G401.6 (cell line): ENCODE results near the gene PTPA.
"Not testable (repeated sequence)": the region's sequence is repeated elsewhere in the genome, so short reads cannot be mapped to it uniquely, and the experiment has no call there.

Source experiments
- FAIRE-seq: peaks from 2 replicates; lab custom pipeline; 2012; peaks lifted over from hg19 to GRCh38; lab: Jason Lieb, UNC

The PTPA gene

DNA sequence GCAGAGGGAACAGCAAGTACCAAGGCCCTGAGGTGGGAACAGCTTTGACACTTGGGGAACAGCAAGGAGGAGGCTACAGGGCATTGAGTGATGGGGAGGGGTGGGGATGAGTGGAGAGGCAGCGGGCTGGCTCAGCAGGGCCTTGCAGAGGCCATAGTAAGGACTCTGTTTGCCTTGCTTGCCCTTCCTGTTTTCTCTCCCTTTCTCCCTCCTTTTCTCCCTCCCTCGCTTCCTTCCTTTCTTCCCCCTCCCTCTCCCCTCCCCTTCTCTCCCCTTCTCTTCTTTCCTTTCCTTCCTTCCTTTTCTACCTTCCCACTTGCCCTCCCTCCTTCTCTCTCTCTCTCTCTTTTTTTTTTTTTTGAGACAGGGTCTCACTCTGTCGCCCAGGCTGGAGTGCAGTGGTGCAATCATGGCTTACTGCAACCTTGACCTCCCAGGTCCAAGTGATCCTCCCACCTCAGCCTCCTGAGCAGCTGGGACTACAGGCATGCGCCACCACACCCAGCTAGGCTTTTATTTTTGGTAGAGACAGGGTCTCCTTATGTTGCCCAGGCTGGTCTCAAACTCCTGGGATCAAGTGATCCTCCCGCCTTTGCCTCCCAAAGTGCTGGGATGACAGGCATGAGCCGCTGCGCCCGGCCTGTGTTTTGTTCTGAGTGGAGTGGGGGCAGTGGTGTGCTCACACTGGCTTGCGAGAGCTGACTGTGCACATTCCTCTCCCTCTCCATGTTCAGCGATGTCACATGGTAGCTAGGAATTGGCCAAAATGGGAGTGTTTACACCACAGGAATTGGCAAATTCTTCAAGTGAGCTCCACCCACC is 49.7 kb downstream of the PTPA start:
- FAIRE-seq, result no peak

DNA sequence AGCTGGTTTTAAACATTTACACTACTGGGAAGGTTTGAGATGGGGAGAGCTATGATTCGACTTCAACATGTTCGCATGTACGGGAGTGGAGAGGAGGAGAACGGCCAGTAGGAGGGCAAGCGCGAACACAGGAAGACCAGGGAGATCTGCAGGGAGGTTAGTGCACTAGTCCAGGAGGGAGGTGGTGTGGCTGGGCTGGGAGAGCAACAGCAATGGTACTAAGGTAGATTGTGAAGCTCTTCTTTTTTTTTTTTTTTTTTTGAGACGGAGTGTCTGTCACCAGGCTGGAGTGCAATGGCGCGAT is 50.3 kb downstream of the PTPA start:
- FAIRE-seq, result no peak

DNA sequence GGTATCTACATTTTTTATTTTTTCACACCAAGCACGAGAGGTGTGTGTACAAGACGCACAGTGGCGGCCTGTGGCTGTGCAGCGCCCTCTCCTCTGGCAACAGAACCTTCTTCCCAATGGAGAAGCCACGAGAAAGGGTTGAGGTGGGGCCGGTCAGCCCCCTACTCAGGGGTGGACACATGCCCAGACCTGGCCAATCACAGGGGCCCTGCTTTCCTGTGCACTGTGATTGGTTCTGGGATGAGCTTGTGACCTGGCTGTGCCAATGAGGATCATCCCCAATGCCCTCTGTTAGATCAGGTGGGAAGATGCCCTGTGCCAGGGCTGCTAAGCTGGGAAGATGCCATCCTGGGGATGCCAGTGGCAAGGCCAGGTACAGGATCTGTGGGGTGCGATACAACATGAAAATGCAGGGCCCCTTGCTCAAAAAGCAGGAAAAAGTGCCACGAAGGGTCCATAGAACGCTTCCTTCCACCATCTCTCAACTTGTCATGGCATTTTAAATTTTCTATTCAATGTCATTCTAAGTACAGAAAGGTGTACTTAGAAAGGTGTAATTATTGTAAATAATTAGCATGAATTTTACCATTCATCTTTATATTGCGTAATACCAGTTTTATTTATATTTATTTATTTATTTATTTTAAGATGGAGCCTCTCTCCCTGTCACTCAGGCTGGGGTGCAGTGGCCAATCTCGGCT is 51.4 kb downstream of the PTPA start:
- FAIRE-seq, result no peak

DNA sequence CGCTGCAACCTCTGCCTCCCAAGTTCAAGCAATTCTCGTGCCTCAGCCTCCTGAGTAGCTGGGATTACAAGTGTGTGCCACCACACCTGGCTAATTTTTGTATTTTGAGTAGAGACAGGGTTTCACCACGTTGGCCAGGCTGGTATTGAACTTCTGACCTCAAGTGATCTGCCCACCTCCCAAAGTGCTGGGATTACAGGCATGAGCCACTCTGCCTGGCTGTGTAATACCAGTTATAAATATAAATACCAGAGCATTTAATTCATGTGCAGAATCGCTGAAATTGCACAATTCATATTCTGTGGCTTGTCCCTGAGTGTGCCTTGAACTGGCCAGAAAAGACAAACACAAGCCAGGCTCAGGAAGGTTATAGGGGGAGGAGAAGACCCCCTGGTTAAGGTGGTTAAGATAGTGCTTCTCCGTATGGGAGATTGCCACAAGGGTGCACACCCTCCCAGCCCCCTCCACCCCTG is 52.0 kb downstream of the PTPA start:
- not testable (repeated sequence) for FAIRE-seq

DNA sequence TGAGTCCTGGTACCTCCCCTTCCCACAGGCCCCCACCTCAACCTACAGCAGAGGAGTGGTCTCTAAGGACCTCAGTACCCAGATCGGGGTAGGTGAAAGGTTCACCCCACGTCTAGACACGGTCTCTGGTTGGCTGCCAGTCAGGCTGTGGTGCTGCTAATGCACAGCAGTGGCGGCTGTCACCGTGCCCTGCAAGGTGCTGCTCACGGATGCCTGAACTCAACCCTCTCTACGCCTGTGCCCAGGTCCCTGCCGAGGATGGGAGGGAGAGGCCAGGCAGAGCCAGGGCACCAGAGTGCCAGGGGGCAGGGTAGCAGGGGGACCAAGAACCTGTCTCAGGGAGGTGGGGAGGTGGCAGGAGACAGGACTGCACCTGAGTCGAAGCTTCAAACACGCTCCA is 52.5 kb downstream of the PTPA start:
- FAIRE-seq, result no peak

DNA sequence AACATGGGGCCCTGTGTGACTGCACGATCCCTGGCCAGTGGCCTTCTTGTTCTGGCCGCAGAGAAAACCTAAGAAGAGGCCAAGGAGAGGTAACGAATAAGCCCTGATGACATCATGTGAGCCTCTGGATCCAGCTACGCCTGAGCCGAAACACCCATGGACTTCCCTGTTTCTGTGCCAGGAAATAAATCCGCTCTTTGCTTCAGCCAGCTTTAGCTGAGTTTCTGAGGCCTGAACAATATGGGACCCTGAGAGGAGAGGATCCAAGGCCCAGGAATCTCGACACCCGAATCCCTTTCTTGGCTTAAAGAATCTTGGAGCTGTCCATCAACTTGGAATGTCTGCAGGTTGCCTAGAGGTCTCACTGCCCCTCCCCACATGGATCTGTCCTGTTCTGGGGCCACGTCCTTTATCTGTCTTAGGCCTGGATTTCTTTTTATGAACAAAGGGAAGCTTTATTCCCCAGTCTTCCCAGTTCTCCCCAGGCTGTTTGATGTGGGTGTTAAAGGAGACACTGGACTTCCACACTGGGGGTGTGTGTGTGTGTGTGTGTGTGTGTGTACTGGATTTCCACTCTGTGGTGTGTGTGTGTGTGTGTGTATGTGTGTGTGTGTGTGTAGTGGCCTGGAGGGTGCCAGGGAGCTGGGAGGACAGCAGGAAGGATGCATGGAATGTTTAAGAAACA is 53.2 kb downstream of the PTPA start:
- no peak for FAIRE-seq

DNA sequence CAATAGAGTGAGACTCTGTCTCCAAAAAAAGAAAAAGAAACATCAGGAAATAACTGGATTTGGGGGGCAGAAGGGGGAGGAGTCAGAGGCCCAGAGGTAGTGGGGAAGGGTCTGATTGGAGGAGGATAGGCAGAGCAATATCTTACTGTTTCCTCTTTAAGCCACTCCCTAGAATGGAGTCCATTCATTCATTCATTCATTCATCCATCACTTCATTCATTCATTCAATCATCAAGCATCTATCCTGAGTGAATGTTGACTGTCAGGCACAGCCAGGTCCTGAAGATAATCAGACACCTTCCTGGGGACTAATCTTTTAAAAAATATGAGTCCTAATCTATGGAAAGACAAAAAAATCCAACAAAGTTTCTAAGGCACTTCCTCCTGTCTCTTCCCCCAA is 54.0 kb downstream of the PTPA start:
- no peak for FAIRE-seq

DNA sequence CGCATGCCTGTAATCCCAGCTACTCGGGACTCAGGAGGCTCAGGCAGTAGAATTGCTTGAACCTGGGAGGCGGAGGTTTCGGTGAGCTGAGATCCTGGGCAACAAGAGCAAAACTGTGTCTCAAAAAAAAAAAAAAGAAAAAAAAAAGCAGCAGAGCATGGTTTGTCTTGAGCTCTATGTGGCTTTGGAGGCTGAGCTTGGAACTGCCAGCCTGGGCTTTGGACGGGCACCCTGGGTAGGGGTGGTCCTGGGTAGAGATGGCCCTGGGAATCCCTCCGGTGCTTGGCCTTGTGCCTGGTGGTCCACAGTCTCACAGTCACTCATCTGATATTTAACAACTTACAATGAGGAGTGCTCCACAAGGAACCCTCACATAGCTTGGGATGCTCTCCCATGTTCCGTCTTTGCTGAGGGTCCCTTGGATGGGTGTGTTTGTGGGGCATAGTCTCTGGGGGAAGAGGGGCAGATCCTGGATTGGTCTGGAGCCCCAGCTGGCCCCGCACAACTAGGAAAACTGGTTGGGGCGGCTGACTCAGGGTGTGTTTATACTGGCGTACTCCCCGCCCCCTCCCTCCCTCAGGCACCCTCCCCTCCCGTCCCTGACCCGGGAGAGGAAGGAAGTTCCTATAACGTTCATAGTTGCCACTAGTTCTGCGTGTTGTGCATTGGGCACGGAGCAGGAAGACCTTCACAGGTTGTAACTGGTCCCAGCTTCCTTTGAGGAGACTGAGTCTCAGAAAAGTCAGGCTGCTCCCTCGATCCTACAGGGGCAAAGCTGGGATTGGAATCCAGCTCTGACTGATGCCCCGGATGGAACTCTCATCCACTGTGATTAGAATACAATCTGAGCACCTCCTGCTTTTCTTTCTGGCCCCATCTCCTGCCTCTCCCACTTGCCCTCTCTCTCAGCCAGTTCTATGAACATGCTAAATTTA is 55.7 kb downstream of the PTPA start:
- FAIRE-seq, result no peak

DNA sequence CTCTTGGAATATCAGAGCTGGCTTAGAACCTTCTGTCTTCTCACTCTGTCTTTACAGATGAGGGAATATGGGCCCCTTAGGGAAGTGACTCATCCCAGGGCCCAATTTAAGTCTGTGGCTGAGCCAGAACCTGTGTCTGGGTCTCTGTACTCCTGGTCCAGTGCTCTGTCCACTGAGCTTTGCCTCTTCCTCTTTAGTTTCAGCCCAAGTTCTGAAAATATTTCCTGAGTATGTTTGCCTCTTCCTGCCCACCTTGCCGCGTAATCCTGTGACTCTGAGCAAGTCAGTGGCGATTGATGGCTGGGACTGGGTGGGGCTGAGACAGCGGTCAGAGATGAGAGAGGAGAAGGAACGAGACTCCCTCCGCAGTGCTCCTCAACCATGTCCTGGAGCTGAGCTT is 59.0 kb downstream of the PTPA start:
- no peak for FAIRE-seq

DNA sequence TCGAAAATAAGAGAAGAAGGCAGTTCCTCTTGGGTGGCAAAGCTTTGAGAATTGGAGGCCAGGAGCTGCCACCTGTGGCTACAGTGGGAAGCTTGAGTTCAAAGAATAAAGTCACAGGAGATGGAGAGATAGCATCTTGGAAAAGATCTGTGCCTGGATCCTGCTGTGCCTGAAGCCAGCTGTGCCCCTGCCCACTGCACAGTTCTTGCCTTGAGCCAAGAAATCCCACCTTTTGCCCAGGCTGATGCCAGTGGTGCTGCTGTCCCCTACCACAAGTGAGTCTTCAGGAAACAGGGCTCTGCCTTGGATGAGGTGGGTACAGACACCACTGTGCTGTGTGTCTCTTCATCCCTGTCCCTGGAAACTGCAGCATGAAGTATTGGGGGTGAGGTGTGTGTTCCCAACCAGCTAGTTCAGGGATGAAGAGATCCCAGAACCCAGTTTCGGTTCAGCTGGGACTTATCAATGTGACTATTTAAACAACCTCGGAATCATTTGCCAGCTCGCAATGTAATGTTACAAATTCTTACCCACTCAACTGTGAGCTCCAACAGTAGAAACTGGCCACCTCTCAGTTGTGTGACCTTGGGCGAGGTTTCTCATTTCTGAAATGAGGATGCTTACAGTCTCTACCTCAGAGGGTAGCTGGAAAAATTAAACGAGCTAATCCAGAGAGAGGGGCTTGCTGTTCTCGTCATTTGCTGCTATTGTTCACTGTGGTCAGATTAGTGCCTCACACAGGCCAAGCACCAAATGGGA is 61.0 kb downstream of the PTPA start:
- FAIRE-seq, result no peak

DNA sequence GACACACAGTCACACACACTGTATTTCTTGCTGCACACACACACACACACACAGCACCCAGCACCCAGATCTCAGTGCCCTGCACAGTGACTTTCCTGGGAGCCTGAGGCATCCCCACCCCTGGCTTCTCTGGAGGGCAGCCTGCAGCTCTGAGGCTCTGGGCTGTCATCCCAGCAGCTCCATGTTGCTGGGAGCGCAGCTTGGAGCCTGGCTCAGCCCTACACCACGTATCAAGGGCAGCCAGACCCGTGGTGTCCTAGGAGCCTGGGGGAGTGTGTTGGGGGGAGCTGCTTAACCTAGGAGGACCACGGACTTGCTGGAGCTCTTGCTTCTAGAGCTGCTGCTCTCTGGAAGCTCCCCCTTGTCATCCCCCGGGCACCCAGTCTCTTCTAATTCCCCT is 61.6 kb downstream of the PTPA start:
- FAIRE-seq, result no peak

DNA sequence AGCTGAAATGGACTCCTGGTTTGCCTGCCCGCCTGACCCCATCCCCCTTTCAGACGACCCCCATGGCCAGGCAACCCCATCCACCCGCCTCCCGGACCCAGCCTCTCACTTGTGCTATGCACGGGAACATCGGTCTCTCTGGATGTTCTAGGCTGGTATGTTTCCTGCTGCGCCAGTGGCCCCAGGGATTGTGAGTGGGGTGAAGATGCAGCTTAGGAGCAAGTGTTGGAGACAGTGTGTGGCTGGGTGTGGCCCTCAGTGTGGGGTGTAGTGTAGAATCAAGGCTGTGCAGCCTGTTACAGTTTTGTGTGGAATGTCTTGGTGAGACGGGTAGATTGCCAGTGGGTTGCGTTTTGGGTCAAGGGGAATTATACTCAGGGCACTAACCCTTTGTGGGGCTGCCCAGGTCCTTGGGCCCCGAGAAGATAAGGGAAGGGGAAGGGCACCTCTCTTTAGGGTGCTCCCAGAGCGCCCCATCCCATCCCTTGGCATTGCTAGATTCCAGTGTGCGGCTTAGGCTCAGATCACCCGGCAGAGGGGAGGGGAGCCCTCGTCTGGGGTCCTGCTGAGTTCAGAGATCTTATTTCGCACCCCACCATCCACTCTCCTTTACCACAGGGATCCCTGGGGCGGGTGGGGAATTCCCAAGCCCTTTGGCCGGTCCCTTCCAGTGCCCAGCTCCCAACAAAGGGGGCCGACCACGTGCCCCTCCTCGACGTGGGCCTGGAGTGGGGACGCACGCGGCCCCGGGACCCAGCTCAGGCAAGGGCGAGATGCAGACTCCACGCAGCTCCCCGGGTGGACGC is 62.3 kb downstream of the PTPA start:
- FAIRE-seq, result no peak

DNA sequence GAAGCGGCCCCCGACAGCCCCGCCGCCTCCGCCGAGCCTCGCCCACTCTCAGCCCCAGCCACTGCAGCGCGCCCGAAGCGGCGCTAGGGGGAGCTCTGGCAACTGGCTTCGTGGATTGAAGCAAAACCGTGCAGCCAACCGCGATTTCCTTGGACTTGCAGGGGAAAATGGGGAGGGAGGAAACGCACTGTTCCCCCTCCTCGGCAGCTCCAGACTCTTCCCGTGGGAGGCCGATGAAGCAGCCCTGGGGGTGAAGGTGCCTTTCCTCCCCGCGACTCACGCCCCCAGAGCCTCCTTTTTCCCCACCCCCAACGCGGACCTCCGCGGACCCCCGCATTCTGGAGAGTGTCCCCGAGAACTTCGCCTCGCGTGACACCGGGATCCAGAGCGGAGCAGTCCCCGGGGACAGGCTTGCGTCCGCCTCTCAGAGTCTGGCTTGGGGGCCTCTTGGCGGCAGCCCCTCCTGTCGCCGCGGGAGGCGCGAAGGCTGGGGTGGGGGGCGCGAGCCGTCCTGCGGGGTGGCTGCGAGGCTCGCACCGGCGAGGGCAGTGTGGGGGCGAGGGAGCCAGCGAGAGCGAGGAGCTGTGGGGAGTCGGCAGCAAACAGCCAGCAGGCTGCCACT is 63.0 kb downstream of the PTPA start:
- no peak for FAIRE-seq

DNA sequence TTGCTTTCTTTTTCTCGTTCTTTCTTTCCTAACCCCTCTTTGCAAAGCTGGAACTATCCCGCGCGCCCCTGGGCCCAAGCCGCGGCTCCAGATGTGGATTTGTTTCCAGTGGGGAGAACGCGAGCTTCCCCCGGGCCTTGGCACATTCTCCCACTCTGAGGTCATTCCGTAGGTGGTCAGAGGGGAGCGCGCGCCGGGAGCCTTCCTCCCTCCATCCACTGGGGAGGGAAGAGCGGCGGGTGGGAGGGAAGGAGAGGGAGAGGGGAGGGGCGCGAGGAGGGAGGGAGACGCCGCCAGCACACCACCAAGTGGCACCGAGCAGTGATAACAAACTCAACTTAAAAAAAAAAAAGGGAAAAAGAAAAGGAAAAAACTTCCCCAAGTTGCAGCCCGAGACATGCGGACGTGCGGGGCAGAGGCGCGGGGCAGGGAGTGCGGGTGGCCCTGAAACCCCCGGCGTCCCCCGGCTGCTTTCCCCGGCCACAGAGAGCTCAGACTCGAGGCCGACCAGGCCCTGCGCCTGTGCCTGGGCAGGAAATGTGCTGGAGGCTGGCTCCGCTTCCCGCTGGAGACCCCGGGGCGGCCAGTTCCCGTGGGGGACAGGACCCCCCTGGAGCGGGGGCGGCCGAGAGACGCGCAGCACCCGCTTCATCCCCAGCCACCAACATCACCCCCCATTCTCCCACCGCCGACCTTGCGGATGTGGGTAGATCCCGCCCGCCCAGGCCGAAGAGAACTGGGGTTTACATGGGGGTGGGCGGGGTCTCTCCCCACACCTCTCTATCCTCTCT is 63.7 kb downstream of the PTPA start:
- no peak for FAIRE-seq

DNA sequence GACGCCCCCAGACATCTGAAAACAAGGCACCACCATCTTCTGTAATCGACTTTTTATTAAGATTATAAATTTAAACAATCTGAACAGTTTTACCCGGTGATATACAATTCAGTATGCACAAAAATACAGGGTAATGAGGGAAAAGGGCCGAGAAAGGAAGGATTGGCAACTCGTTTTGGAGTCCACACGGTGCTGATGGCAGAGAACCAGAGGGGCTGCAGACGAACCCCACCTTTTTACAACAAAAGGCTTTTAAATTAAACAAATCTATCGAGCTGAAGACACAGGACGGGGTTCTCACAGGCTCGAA is 64.3 kb downstream of the PTPA start:
- FAIRE-seq, result no peak

DNA sequence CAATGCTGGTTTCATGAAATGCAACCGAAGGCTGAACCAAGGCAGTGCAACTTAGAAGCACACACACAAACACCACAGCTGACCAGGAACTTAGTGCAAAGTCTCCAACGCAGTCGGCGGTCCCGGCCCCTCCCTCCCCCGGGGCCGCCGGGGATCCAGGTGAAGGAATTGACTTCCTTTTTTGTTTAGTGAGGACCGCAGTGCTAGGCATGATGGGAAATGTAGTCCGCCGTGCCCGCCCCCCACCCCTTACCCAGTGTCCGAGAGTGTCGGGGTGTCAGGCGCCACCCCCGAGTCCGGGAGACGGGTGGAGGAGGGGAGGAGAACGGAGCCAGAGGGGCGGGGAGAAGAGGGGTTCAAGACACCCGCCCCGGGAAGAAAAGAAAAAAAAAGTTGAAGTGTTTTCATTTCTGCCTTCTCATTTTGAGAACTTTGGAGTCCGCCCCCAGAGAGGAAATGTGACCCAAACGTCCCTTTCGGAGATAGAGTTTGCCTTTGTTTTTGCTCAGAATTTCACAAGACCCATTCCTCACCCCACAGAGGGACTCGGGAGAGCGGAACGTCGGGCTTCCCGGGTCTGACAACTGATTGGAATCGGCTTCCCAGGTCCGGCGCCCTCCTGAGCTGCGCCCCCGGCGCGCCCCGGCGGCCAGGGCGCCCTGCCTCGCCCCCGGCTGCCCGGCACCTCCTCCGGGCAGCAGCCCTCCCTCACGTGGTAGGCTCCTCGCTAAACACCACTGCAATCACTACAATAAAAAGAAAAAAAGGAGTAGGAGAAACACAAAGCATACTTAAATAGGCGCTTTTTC is 64.8 kb downstream of the PTPA start:
- peak; percentile 98 for FAIRE-seq

DNA sequence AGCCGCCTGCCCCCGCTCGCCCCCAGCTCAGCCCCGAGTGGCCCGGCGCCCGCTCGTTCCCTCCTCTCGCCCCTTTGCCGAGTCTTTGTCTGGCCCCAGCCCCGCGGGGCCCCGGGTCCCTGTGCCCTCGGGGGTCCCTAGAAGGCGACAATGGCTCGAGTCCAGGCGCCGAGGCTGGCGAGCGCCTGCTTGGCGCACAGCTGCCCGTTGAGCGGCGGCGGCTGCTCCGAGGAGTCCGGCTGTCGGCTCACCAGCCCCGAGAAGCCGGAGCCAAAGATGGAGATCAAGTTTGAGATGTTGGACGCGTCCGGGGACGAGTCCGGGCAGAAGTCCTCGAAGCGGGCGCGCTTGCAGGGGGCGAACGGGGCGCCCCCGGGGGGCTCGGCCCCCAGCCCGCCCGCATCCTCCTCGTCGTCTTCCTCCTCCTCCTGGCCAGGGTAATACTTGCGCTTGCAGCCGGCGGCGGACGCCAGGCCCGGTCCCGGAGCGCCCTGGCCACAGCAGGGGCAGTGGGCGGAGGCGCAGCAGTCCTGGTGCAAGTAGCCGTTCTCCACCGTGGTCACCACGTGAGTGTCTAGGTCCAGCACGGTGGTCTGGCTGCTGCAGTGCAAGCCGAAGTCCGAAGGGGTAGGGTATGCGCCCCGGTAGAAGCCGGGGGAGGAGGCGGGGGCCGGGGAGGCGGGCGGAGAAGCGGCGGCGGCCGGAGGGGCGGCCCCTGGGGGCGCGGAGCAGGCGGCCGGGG is 65.7 kb downstream of the PTPA start:
- no peak for FAIRE-seq

DNA sequence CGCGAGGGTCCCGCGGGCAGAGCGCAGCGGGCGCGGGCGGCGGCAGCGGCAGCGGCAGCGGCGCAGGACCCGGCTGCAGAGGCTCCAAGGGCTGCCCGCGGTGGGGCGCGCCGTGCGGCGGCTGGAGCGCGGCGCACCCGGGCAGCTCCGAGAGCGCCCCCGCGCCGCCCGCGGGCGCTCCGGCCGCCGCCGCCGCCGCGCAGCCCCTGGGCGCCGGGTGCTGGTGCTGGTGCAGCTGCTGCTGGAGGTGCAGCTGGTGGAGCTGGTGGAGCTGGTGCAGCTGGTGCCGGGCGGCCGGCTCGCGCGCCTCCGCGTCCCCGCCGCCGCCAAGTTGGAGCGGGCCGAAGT is 66.2 kb downstream of the PTPA start:
- no peak for FAIRE-seq
